WTC11 (cell line): ENCODE data around the gene TPM2. TPM values are rescaled to one million over a fixed set of nuclear protein-coding genes. Genes with fewer than 3 reads are reported as not detected.
A peak's percentile ranks its signal among the peaks of the same experiment; 100 is the strongest.

Source experiments
- ATAC-seq: fragments of 200-7000 bp; cut with Tn5 transposase; 2 replicates; pipeline ENCODE4 v1.10.0; 2021; ENCODE audit warnings: mild to moderate bottlenecking, moderate library complexity
- CTCF ChIA-PET: fragments of 300-600 bp; sonication (Branson Sonifier 250); formaldehyde crosslinking; loops from one replicate; lab custom pipeline; 2021; ENCODE audit warnings: antibody characterized with exemption; lab: Charles Lee
- POLR2A ChIA-PET: fragments of 350-600 bp; sonication (Branson Sonifier 250); formaldehyde crosslinking; loops from one replicate; lab custom pipeline; 2021; ENCODE audit warnings: antibody characterized with exemption; lab: Charles Lee
- DNase-seq: peaks from one replicate; pipeline ENCODE4 v3.0.0; 2021; ENCODE audit warnings: low spot score
- H3K27ac Mint-ChIP-seq: 2 replicates; pipeline ENCODE4 v1.8.0; 2021; ENCODE audit warnings: mixed read lengths
- H3K27me3 Mint-ChIP-seq: 2 replicates; pipeline ENCODE4 v1.8.0; 2021; ENCODE audit warnings: low read depth, mild to moderate bottlenecking, moderate library complexity, mixed read lengths
- H3K36me3 Mint-ChIP-seq: 2 replicates; pipeline ENCODE4 v1.8.0; 2021; ENCODE audit warnings: mixed read lengths
- H3K4me1 Mint-ChIP-seq: 2 replicates; pipeline ENCODE4 v1.8.0; 2022; ENCODE audit warnings: mixed read lengths
- H3K4me3 Mint-ChIP-seq: 2 replicates; pipeline ENCODE4 v1.8.0; 2021; ENCODE audit warnings: mild to moderate bottlenecking, moderate library complexity, mixed read lengths
- H3K9me3 Mint-ChIP-seq: 2 replicates; pipeline ENCODE4 v1.8.0; 2021; ENCODE audit warnings: mixed read lengths
- AFF4 ChIP-seq: sonication (generic); formaldehyde crosslinking; IDR thresholded peaks from 2 replicates; pipeline ENCODE4 v1.8.1; 2023; ENCODE audit warnings: mild to moderate bottlenecking, missing genetic modification reagents, borderline replicate concordance
- CREB1 ChIP-seq: sonication (generic); formaldehyde crosslinking; IDR thresholded peaks from 2 replicates; pipeline ENCODE4 v1.8.0; 2023; ENCODE audit warnings: mild to moderate bottlenecking, missing genetic modification reagents
- CTCF ChIP-seq: fragments of 200-600 bp; IDR thresholded peaks from 2 replicates; pipeline ENCODE4 v1.8.0; 2022; ENCODE audit warnings: antibody characterized with exemption
- E2F1 ChIP-seq: sonication (generic); formaldehyde crosslinking; IDR thresholded peaks from 2 replicates; pipeline ENCODE4 v1.8.0; 2022; ENCODE audit warnings: mild to moderate bottlenecking, missing genetic modification reagents
- ELF4 ChIP-seq: sonication (generic); formaldehyde crosslinking; IDR thresholded peaks from 2 replicates; pipeline ENCODE4 v1.8.1; 2022; ENCODE audit warnings: low read depth, mild to moderate bottlenecking, moderate library complexity, missing genetic modification reagents
- ESRRA ChIP-seq: sonication (generic); formaldehyde crosslinking; IDR thresholded peaks from 2 replicates; pipeline ENCODE4 v1.8.1; 2022; ENCODE audit warnings: mild to moderate bottlenecking, missing genetic modification reagents, borderline replicate concordance
- ETV6 ChIP-seq: sonication (generic); formaldehyde crosslinking; IDR thresholded peaks from 2 replicates; pipeline ENCODE4 v1.8.1; 2022; ENCODE audit warnings: mild to moderate bottlenecking, missing genetic modification reagents
- FOXK1 ChIP-seq: sonication (generic); formaldehyde crosslinking; IDR thresholded peaks from 2 replicates; pipeline ENCODE4 v1.8.0; 2022; ENCODE audit warnings: mild to moderate bottlenecking, moderate library complexity, missing genetic modification reagents
- FOXP1 ChIP-seq: sonication (generic); formaldehyde crosslinking; IDR thresholded peaks from 2 replicates; pipeline ENCODE4 v1.8.0; 2022; ENCODE audit warnings: missing genetic modification reagents, mild to moderate bottlenecking, moderate library complexity, borderline replicate concordance
- GRHL2 ChIP-seq: fragments of 250-450 bp; sonication (Bioruptor Pico); IDR thresholded peaks from 2 replicates; pipeline ENCODE4 v1.8.0; 2022; ENCODE audit warnings: mild to moderate bottlenecking, moderate library complexity; ENCODE audit not compliant: insufficient replicate concordance, severe bottlenecking
- IRF1 ChIP-seq: sonication (generic); formaldehyde crosslinking; IDR thresholded peaks from 2 replicates; pipeline ENCODE4 v1.8.0; 2023; ENCODE audit warnings: missing genetic modification reagents
- MAX ChIP-seq: sonication (generic); formaldehyde crosslinking; IDR thresholded peaks from 2 replicates; pipeline ENCODE4 v1.8.0; 2022; ENCODE audit warnings: mild to moderate bottlenecking, missing genetic modification reagents
- PRDM15 ChIP-seq: sonication (generic); formaldehyde crosslinking; IDR thresholded peaks from 2 replicates; pipeline ENCODE4 v1.8.0; 2022; ENCODE audit warnings: missing genetic modification reagents
- SOX15 ChIP-seq: fragments of 250-450 bp; sonication (Bioruptor Pico); IDR thresholded peaks from 2 replicates; pipeline ENCODE4 v1.9.0; 2021; ENCODE audit warnings: mild to moderate bottlenecking
- TEAD4 ChIP-seq: sonication (generic); formaldehyde crosslinking; IDR thresholded peaks from 2 replicates; pipeline ENCODE4 v1.8.0; 2022; ENCODE audit warnings: mild to moderate bottlenecking, missing genetic modification reagents
- TP53 ChIP-seq: sonication (generic); formaldehyde crosslinking; IDR thresholded peaks from 2 replicates; pipeline ENCODE4 v1.8.1; 2023; ENCODE audit warnings: mild to moderate bottlenecking, missing genetic modification reagents
- USF1 ChIP-seq: sonication (generic); formaldehyde crosslinking; IDR thresholded peaks from 2 replicates; pipeline ENCODE4 v1.8.0; 2022; ENCODE audit warnings: mild to moderate bottlenecking, missing genetic modification reagents
- ZBTB43 ChIP-seq: sonication (generic); formaldehyde crosslinking; IDR thresholded peaks from 2 replicates; pipeline ENCODE4 v1.8.1; 2023; ENCODE audit warnings: mild to moderate bottlenecking, missing genetic modification reagents
- ZNF121 ChIP-seq: sonication (generic); formaldehyde crosslinking; IDR thresholded peaks from 2 replicates; pipeline ENCODE4 v1.8.0; 2023; ENCODE audit warnings: missing genetic modification reagents
- ZNF232 ChIP-seq: sonication (generic); formaldehyde crosslinking; IDR thresholded peaks from 2 replicates; pipeline ENCODE4 v1.8.0; 2022; ENCODE audit warnings: mild to moderate bottlenecking, missing genetic modification reagents
- ZSCAN18 ChIP-seq: fragments of 250-450 bp; sonication (Bioruptor Pico); IDR thresholded peaks from 2 replicates; pipeline ENCODE4 v2.1.2; 2022; ENCODE audit warnings: mild to moderate bottlenecking, moderate library complexity
- total RNA-seq: library from RNA; stranded (reverse); gene quantifications from 3 replicates; pipeline ENCODE4 v1.2.3, GENCODE V29; 2021

TPM2 gene
- total RNA-seq, 1 experiment from 2014 or later = 146 TPM

- ChIA-PET POLR2A (interaction anchor here (0.9 to 2.2 kb wide), 8 partner anchors 10 to 76 kb away, joined by 3 to 21 read pairs (median 5); partner anchors contain the start of genes ARHGEF39, CCDC107, CREB3 and RMRP), CTCF (interaction anchor here (0.5 to 4.5 kb wide), 23 partner anchors 11 to 1084 kb away, joined by 3 to 41 read pairs (median 5); partner anchors contain the start of genes ARHGEF39, CCDC107, RMRP and TPM2)
- Mint-ChIP-seq H3K27me3 (peaks cover 30% of the 10 kb centered on the region), H3K9me3 (no peaks in the 10 kb centered on the region), H3K36me3 (no peaks in the 10 kb centered on the region), H3K27ac (no peak overlapping the region), H3K4me1 (peaks cover 15% of the 10 kb centered on the region), H3K4me3 (peak overlapping the region; percentile 69)
- DNase-seq (peak; percentile 95), ATAC-seq (peak; percentile 92)
- TF ChIP-seq ETV6 (0 out of 2 replicates have a peak, but pooled peaks have one; percentile 64), TEAD4 (CRISPR knock-in tag) (0 out of 2 replicates have a peak, but pooled peaks have one; percentile 33), E2F1 (CRISPR knock-in tag) (peak; percentile 91), FOXP1 (CRISPR knock-in tag) (peak; percentile 92), ESRRA (CRISPR knock-in tag) (0 out of 2 replicates have a peak, but pooled peaks have one; percentile 49), GRHL2 (CRISPR knock-in tag) (no peak), TP53 (CRISPR knock-in tag) (peak; percentile 74; the same call in 1 of the 2 replicates), SOX15 (CRISPR knock-in tag) (no peak), ELF4 (CRISPR knock-in tag) (no peak), IRF1 (CRISPR knock-in tag) (peak; percentile 82), ZBTB43 (CRISPR knock-in tag) (peak; percentile 73; the same call in 1 of the 2 replicates), ZNF232 (CRISPR knock-in tag) (peak; percentile 77; the same call in 1 of the 2 replicates), AFF4 (CRISPR knock-in tag) (0 out of 2 replicates have a peak, but pooled peaks have one; percentile 69), ZSCAN18 (CRISPR knock-in tag) (no peak), ZNF121 (CRISPR knock-in tag) (no peak), CREB1 (CRISPR knock-in tag) (0 out of 2 replicates have a peak, but pooled peaks have one; percentile 66), PRDM15 (peak; percentile 27; the same call in 1 of the 2 replicates), CTCF (no peak), USF1 (CRISPR knock-in tag) (peak; percentile 69), FOXK1 (CRISPR knock-in tag) (peak; percentile 79), MAX (CRISPR knock-in tag) (peak; percentile 98)
Observed at GRCh38 chr9:35675732-35676392, 13.9 kb downstream of the TPM2 start.
